Mucosa of descending colon (tissue), 3 donors: Measurements from ENCODE around the gene FBXL12. TPM values are rescaled to one million over a fixed set of nuclear protein-coding genes. Genes with fewer than 3 reads are reported as not detected.
"Not testable (repeated sequence)": the region's sequence is repeated elsewhere in the genome, so short reads cannot be mapped to it uniquely, and the experiment has no call there.

ENCODE experiments used
- ATAC-seq: fragments of 200-7000 bp; cut with Tn5 transposase; one replicate; pipeline ENCODE4 v1.9.1; 2020; ENCODE audit warnings: mild to moderate bottlenecking, moderate library complexity
- DNase-seq, 3 donors: peaks; one replicate each; pipeline ENCODE4 v3.0.0-alpha.2; 2020
- H3K36me3 ChIP-seq: fragments of 200-600 bp; one replicate; pipeline ENCODE4 v1.8.0; 2021; ENCODE audit warnings: low read depth, mild to moderate bottlenecking
- H3K4me1 ChIP-seq: fragments of 200-600 bp; one replicate; pipeline ENCODE4 v1.8.0; 2021; ENCODE audit warnings: low read depth, mild to moderate bottlenecking
- H3K4me3 ChIP-seq: fragments of 200-600 bp; one replicate; pipeline ENCODE4 v1.8.0; 2021; ENCODE audit warnings: mild to moderate bottlenecking
- H3K9me3 ChIP-seq: fragments of 200-600 bp; one replicate; pipeline ENCODE4 v1.8.0; 2021; ENCODE audit warnings: mild to moderate bottlenecking
- intact Hi-C, 2 donors: fragments of 100-400 bp; cut with DNase I in 1 of 2; cut with micrococcal nuclease in 1 of 2; formaldehyde crosslinking; loops; one replicate each; pipeline versions ENCODE4 v1.11.0 to v1.11.1; 2022; cut with DNase I, micrococcal nuclease
- total RNA-seq, 3 donors: library from RNA; stranded (reverse); fragmentation: NEBNext Ultra II Directional in 2 of 3; extraction: Animal tissue kit (Norgen Biotek cat#: 25700) in 2 of 3; gene quantifications; one replicate each; pipeline versions ENCODE4 v1.2.1 to v1.2.4, GENCODE V29; 2021 to 2023
- TF ChIP-seq, protein P1 (sequence below): fragments of 200-600 bp; IDR thresholded peaks from one replicate; pipeline ENCODE4 v1.8.0; 2022; ENCODE audit warnings: antibody characterized with exemption, mild to moderate bottlenecking
- donor health status: DM: no; HTN: no; CAD: no; lungs with moderate emphysema.
- donor health status: DM: no; HTN: no; CAD: no.
- donor health status: DM: no; HTN: yes; CAD: no.

The FBXL12 gene
- total RNA-seq, 3 donors from 2014 or later: 25.7 to 36.1 (median 31.3) TPM

DNA sequence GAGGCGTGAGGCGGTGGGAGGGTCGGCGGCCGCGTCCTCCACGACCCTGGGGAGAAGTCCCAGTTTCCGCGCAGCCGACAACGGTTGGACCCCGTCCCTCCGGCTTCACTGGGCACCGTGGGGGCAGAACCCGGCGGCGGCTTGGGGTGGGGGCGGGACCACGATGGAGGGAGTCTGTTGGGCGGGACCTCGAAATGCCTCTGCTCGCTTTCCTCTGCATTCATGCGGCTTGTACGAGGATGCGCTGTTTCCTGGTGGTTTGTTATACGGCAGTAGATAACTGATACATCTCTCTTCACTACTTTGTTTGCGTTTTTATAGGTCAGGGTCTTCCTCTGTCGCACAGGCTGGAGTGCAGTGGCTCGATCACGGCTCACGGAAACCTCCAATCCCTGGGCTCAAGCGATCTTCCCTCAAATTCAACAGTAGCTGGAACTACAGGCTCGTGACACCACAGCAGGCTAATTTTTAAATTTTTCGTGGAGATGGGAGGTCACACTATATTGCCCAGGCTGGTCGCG, 25.7 kb downstream of the FBXL12 start:
- intact Hi-C loops: loop anchor here in 1 of 2 donors (10.0 kb wide), 2 partner anchors 168 to 588 kb away; partner anchors contain the start of gene ZNF561
- no peaks in the 10 kb centered on the region for H3K36me3 ChIP-seq
- no peaks in the 10 kb centered on the region for H3K9me3 ChIP-seq
- peaks cover 4% of the 10 kb centered on the region for H3K4me1 ChIP-seq
- TF ChIP-seq, protein P1, sequence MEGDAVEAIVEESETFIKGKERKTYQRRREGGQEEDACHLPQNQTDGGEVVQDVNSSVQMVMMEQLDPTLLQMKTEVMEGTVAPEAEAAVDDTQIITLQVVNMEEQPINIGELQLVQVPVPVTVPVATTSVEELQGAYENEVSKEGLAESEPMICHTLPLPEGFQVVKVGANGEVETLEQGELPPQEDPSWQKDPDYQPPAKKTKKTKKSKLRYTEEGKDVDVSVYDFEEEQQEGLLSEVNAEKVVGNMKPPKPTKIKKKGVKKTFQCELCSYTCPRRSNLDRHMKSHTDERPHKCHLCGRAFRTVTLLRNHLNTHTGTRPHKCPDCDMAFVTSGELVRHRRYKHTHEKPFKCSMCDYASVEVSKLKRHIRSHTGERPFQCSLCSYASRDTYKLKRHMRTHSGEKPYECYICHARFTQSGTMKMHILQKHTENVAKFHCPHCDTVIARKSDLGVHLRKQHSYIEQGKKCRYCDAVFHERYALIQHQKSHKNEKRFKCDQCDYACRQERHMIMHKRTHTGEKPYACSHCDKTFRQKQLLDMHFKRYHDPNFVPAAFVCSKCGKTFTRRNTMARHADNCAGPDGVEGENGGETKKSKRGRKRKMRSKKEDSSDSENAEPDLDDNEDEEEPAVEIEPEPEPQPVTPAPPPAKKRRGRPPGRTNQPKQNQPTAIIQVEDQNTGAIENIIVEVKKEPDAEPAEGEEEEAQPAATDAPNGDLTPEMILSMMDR: no peak
- peak in 1 of 3 donors; percentile 68 for DNase-seq
- peak overlapping the region; percentile 28 for H3K4me3 ChIP-seq
- peak; percentile 4 for ATAC-seq

DNA sequence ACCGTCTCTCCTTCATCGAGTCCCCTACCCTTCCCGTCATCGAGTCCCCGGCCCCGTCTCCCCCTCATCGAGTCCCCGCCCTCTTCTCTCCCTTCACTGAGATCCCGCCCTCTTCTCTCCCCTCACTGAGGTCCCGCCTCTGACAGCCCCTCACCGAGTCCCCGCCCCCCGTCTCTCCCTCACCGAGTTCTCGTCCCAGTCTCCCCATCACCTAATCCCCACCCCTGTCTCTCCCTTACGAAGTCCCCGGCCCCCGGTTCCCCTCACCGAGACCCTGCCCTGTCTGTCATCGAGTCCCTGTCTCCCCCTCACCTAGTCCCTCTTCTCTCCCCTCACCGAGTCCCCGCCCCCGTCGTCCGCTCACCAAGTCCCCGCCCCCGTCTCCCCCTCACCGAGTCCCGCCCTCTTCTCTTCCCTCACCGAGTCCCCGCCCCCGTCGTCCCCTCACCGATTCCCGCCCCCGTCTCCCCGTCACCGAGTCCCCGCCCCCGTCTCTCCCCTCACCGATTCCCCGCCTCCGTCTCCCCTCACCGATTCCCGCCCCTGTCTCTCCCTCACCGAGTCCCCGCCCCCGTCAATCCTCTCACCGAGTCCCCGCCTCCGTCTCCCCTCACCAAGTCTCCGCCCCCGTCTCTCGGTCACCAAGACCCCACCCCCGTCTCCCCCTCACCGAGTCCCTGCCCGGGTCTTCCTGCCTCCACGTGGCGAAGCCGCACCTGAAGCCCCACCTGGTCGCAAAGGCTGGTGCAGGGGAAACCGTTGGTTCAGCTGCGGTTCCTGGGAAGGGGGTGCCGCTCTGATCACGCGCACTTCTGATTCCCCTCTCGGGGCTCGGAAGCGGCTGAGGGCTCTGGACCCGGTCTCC, 26.4 kb downstream of the FBXL12 start:
- Histone ChIP-seq H3K4me3 (peak overlapping the region; percentile 28), H3K4me1 (peaks cover 4% of the 10 kb centered on the region), H3K36me3 (no peaks in the 10 kb centered on the region), H3K9me3 (no peaks in the 10 kb centered on the region)
- DNase-seq: peak; percentile 95 to 97 (median 96)
- peak; percentile 80 for ATAC-seq
- TF ChIP-seq, protein P1: no peak
- intact Hi-C loops: loop anchor here in 1 of 2 donors (10.0 kb wide), 2 partner anchors 168 to 588 kb away; partner anchors contain the start of gene ZNF561

DNA sequence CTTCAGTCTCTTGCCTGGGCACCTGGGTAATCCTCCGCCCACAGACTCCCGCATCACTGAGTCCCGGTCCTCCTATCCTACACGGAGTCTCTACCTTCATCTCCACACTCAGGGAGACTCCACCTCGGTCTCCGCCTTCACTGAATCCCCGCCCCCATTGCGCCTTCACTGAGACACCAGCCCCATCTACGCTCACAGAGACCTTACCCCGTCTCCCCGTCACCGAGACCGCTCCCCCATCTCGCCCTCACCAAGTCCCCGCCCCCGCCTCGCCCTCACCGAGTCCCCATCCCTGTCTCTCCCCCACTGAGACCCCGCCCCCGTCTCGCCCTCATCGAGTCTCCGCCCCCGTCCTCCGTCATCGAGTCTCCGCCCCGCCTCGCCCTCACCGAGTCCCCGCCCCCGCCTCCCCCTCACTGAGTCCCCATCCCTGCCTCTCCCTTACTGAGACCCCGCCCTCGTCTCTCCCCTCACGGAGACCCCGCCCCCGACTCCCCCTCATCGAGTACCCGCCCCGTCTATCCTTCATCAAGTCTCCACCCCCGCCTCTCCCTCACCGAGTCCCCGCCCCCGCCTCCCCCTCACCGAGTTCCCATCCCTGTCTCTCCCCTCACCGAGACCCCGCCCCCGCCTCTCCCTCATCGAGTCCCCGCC, 27.2 kb downstream of the FBXL12 start:
- no peaks in the 10 kb centered on the region for H3K9me3 ChIP-seq
- DNase-seq: peak; percentile 97 to 99 (median 98)
- TF ChIP-seq, protein P1: no peak
- H3K36me3 ChIP-seq: no peaks in the 10 kb centered on the region
- ATAC-seq: peak; percentile 77
- peak overlapping the region; percentile 14 for H3K4me3 ChIP-seq
- intact Hi-C loops: loop anchor here in 1 of 2 donors (10.0 kb wide), 2 partner anchors 167 to 587 kb away; partner anchors contain the start of gene ZNF561
- H3K4me1 ChIP-seq: peaks cover 5% of the 10 kb centered on the region

DNA sequence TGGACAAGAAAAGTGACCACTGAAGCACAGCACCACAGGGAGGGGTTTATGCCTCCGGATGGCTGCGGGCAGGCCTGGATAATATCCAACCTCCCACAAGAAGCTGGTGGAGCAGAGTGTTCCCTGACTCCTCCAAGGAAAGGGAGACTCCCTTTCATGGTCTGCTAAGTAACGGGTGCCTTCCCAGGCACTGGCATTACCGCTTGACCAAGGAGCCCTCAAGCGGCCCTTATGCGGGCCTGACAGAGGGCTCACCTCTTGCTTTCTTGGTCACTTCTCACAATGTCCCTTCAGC, 27.9 kb downstream of the FBXL12 start:
- not testable (repeated sequence) for H3K9me3 ChIP-seq, H3K4me3 ChIP-seq, H3K36me3 ChIP-seq, ATAC-seq
- intact Hi-C loops: loop anchor here in 1 of 2 donors (10.0 kb wide), 2 partner anchors 166 to 586 kb away; partner anchors contain the start of gene ZNF561
- H3K4me1 ChIP-seq: peaks cover 11% of the 10 kb centered on the region
- peak in 1 of 3 donors; percentile 53 for DNase-seq

DNA sequence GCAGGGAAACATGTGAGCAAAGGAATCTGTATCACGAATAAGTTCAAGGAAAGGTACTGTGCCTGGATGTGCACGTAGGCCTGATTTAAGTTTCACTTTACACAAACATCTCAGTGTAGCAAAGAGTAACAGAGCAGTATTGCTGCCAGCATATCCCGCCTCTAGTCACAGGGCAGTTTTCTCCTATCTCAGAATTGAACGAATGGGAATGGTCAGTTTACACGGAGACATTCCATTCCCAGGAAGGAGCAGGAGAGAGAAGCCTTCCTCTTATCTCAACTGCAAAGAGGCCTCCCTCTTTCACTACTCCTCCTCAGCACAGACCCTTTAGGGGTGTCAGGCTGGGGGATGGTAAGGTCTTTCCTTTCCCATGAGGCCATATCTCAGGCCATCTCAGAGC, 29.3 kb downstream of the FBXL12 start:
- H3K36me3 ChIP-seq, intact Hi-C loops, ATAC-seq, H3K4me3 ChIP-seq, H3K9me3 ChIP-seq, DNase-seq: not testable (repeated sequence)
- H3K4me1 ChIP-seq: peaks cover 11% of the 10 kb centered on the region

DNA sequence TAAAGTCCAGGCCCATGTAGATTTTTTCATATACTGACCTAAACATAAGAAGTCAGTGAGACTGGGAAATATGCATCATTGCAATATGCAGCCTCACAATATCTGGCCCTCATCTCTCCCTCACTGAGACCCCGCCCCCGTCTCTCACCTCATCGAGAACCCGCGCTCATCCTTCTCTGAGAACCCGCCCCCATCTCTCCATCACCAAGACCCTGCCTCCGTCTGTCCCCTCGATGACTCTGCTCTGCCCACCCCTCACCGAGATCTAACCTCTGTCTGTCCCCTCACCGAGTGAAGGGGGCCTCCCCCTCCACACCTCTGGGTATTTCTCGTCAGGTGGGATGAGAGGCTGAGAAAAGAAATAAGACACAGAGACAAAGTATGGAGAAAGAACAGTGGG, 29.8 kb downstream of the FBXL12 start:
- intact Hi-C loops: no loop called here

DNA sequence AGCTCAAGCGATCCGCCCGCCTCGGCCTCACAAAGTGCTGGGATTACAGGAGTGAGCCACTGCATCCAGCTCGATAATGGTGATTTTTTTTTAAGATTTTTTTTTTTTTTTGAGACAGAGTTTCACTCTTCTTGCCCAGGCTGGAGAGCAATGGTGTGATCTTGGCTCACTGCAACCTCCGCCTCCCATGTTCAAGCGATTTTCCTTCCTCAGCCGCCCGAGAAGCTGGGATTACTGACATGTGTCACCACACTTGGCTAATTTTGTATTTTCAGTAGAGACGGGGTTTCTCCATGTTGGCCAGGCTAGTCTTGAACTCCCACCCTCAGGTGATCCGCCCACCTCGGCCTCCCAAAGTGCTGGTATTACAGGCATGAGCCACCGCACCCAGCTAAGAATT, 30.3 kb downstream of the FBXL12 start:
- H3K36me3 ChIP-seq, H3K9me3 ChIP-seq, ATAC-seq, H3K4me3 ChIP-seq, DNase-seq, intact Hi-C loops: not testable (repeated sequence)
- H3K4me1 ChIP-seq: peaks cover 17% of the 10 kb centered on the region

More for the DNA sequence above, 29.8 kb downstream of the FBXL12 start:
- no peak for ATAC-seq
- Histone ChIP-seq H3K9me3 (no peaks in the 10 kb centered on the region), H3K36me3 (no peaks in the 10 kb centered on the region), H3K4me3 (no peak overlapping the region), H3K4me1 (peaks cover 15% of the 10 kb centered on the region)
- DNase-seq: peak in 1 of 3 donors; percentile 50
- TF ChIP-seq, protein P1: no peak
